Measurements from ENCODE around the gene CACNA1G.
A peak's percentile ranks its signal among the peaks of the same experiment; 100 is the strongest.

DNA sequence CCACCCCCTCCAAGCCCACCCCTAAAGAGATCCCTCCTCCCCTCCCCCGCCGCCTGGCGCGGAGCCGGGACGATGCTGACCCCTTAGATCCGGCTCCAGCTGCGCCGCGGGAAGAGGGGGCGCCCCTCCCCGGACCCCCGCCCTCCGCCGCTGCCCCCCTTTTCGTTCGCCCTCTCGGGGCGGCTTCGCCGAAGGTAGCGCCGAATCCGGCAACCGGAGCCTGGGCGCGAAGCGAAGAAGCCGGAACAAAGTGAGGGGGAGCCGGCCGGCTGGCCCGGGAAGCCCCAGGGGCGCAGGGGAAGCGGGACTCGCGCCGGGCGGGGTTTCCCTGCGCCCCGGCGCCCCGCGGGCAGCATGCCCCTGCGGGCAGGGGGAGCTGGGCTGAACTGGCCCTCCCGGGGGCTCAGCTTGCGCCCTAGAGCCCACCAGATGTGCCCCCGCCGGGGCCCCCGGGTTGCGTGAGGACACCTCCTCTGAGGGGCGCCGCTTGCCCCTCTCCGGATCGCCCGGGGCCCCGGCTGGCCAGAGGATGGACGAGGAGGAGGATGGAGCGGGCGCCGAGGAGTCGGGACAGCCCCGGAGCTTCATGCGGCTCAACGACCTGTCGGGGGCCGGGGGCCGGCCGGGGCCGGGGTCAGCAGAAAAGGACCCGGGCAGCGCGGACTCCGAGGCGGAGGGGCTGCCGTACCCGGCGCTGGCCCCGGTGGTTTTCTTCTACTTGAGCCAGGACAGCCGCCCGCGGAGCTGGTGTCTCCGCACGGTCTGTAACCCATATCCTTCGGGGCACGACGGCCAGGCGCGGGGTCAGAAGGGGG is 623 bp downstream of the CACNA1G start:
- TF ChIP-seq CTCF (IDR thresholded peaks at IDR 0.05; ENCODE audit: low read depth, low read length, poor library complexity, severe bottlenecking) (no peak), EZH2phosphoT487 (IDR thresholded peaks at IDR 0.05; ENCODE audit: borderline replicate concordance, low read length) (peak; percentile 92)
